CD4-positive, alpha-beta T cell treated with Interleukin-12 subunit alpha and Interleukin-12 subunit beta, for 1 hour (primary cell): ENCODE measurements around the gene RDH11.
"Not testable (repeated sequence)": the region's sequence is repeated elsewhere in the genome, so short reads cannot be mapped to it uniquely, and the experiment has no call there.

ENCODE experiments used
- DNase-seq: peaks from one replicate; pipeline ENCODE4 v3.0.0-alpha.2; 2020

Gene RDH11

GRCh38 chr14:67703997-67704396, 8.4 kb upstream of the RDH11 start:
- no peak for DNase-seq

DNA sequence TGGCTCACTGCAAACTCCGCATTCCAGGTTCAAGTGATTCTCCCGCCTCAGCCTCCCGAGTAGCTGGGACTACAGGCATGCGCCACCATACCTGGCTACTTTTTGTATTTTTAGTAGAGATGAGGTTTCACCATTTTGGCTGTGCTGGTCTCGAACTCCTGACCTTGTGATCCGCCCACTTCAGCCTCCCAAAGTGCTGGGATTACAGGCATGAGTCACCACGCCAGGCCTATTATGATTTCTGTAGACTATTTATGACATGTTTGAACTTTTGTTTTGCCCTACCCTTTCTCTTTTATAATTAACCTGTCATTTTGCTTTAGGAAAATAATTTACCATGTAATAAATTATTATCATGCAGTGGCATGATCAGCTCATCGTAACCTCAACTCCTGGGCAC, 5.9 kb upstream of the RDH11 start, which contains the start of gene RDH12:
Gene RDH12, plus strand, starts transcription at position 395 of the 400 bp plus-strand sequence. CDS start 20,757 bp downstream, outside the sequence.
- DNase-seq, result not testable (repeated sequence)

DNA sequence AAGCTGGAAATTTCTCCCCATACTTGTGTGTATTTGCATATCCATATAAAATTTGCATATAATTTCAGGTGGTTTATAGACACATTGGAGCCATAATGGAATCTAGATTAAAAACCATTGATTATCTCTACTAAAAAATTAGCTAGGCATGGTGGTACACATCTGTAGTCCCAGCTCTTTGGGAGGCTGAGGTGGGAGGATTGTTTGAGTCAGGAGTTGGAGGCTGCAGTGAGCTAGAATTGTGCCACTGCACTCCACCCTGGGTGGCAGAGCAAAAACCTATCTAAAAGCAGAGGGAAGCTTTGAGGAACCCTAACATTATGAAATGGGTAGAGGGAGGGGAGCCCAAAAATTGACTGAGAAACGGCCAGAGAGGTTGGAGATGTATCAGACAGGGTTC, 2.6 kb upstream of the RDH11 start:
- no peak for DNase-seq

DNA sequence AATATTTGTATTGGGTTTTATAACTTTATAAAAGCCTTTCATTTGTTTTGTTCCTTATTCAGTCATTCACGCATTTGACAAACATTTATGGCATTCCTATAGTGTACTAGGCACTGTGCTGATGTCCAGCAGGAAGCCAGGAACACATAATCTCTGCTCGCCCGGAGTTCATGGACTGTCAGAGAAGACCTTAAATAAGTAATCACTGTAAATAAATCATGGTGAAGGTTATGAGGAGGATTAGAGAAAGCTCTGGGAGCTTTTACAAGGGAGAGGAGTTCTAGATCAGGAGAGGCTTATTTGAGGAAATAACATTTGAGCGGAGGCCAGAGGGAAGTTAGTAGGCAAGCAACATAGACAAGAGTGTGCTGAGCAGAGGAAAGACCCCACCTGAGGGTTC, 1.4 kb upstream of the RDH11 start:
- no peak for DNase-seq

DNA sequence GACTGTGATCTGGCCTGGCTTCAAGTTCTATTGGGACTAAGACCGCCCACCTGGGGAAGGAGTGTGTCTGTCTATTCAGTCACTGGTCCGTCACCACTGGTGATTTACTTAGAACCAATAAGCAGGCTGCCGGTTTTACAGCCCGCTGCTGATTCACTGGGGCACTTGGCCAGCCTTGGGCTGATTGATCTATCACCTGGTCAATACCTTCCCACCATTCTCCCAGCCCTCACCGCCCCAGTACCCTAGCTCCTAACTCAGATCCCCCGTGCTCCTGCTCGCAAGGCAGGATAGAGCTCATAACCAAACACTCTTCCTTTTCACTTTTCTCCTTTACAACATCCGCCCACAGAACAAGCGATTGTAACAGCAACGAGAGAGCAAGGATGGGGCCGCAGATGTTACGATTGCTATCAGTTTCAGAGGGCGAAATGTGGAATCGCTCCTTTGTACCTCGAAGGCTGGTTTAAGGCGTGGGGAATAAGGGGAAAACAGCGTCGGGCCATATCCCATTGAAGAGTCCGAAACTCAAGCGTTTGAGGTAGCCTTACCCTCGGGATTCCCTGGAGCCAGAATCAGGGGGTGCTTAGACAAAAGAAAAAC, 672 bp downstream of the RDH11 start:
- peak; percentile 76 for DNase-seq

- no peak for DNase-seq
Measured at GRCh38 chr14:67690011-67690410, 5.6 kb downstream of the RDH11 start.

- no peak for DNase-seq
Measured at GRCh38 chr14:67683842-67684241, 11.7 kb downstream of the RDH11 start.

DNA sequence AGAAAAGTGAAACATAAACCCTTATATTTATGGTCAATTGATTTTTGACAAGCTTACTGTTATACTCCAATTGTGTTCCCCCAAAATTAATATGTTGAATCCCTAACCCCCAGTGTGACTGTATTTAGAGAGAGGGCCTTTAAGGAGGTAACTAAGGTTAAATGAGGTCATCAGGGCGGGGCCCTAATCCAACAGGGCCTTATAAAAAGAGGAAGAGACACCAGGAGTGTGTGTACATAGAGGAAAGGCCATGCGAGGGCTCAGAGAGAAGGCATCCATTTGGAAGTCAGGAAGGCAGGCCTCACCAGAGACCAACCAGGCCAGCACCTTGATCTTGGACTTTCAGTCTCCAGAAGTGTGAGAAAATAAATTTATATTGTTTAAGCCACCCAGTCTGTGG, 14.6 kb downstream of the RDH11 start:
- no peak for DNase-seq

- DNase-seq, result no peak
Measured at GRCh38 chr14:67680121-67680602, 15.4 kb downstream of the RDH11 start.

- DNase-seq, result no peak
Measured at GRCh38 chr14:67679006-67679405, 16.6 kb downstream of the RDH11 start.

DNA sequence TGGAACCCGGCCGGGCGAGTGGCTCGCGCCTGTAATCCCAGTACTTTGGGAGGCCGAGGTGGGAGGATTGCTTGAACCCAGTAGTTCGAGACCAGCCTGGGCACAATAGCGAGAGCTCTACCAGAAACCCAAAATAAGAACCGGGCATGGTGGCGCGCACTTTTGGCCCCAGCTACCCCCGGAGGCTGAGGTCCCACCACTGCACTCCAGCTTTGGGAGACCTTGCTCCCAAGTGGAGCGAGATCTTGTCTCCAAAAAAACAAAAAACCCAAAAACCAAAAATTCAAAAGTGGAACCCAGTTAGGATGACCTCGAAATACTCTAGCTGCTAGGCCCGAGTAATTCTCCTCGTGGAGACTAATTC, 20.4 kb downstream of the RDH11 start:
- DNase-seq, result no peak

DNA sequence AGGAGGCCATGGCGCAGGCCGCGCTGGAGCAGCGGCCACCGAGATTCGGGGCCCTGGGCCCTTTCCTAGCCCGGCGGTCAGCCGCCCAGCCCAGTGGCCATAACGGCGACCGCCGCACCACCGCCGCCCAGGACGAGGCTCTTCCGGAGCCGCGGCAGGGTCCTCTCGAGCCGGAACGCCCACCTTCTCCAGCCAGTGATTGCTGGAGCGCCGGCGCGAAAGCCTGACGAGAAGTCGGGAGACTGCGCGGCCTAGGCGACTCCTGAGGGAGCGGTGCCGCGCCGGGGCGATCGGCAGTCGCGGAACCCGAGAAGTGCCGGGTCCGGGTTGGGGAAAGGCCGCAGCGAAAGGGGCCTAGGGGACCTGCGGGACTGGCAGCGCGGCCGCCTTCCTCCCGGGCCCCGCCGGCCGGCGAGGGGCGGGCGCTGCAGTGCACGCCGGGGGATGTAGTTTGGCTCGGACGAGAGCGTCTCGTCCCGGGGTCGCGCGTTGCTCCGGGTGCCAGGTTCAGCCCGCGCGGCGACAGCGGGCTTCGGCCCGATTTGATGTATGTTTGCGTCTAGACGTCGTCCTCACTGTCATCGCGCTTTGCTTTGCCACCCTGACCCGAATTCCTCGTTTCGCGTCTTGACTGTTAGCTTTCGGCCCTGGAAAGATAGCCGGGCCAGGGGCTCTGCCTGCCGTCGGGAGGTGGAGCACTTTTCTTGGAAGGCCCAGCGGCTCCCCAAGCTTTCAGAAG, 20.9 kb downstream of the RDH11 start, which contains the start of gene VTI1B:
Gene VTI1B, minus strand, starts transcription at position 153 of the 739 bp plus-strand sequence. Its CDS starts 143 bp downstream, at position 10.
- DNase-seq, result peak; percentile 81

DNA sequence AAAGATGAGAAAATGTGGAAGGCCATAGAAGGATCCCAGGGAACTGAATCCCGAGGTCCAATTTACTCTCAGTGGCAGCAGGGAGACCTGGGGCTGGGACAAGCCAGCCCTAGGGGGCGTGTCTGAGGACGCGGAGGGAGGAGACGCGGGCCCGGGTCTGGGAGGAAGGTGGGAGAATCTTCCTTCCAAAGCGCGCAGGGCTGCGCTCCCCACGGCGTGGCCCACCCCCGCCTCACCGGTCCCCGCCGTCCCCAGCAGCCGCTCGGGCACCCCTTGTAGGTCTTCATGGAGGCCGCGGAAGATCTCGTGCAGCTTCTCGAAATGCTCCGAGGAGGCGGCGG, 21.5 kb downstream of the RDH11 start:
- DNase-seq, result peak; percentile 54

- DNase-seq, result no peak
Measured at GRCh38 chr14:67673451-67673850, 22.1 kb downstream of the RDH11 start.

GRCh38 chr14:67668559-67668958, 27.0 kb downstream of the RDH11 start:
- DNase-seq, result peak; percentile 40

- peak; percentile 66 for DNase-seq
Measured at GRCh38 chr14:67666750-67667449, 28.7 kb downstream of the RDH11 start.

DNA sequence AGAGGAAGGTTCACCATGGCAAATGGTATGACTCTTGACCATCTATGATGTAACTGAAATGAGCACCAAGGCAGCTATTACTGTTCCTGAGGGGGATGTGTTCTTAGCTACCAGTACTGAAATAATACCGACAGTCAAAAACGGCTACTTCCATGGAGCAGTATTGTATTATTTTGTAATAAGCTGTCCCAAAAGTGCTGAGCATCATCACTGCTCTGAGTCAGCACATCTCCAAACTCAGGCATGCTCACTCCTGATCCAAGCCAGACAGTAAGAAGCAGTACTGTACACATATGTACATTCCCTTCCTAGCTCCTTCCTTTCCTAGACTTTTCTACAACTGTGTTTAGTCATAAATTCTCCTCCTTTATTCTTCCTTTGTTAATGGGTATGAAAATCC, 29.7 kb downstream of the RDH11 start:
- DNase-seq, result no peak

DNA sequence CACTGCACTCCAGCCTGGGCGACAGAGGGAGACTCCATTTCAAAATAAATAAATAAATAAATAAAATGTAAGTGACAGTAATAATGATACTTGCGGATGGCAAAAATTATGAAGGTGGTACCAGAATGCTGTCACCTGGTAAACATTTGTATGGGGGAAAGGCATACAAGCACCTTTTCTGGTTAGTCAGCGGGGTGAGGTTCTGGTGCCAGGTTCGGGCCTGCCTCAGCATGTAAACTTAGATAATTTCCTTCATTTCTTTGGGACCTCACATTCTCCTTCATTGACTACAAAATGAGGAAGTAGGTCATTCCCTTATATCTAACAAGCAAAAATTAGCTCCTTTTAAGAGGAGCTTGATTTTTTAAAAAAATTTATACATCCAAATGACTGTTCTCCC, 31.9 kb downstream of the RDH11 start:
- no peak for DNase-seq

GRCh38 chr14:67653651-67654280, 41.8 kb downstream of the RDH11 start:
- no peak for DNase-seq

DNA sequence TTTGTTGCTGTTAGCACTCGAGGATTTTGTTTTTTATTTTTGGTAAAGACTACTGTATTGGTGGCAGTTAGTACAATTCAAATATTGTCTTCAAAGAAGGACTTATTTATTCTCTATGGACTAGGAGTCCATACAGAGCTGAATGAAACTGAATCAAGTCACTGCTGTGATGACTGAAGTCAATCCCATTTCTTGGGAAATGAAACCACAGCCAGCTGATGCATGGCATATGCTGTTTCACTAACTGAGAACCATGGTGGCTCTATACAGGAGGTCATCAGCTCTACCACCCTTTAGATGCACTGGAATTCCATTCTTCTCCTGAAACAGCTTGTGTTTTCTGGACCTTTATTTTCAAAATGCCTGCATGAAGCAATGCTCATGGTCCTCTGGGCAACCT, 43.4 kb downstream of the RDH11 start:
- no peak for DNase-seq

- no peak for DNase-seq
Measured at GRCh38 chr14:67650694-67651093, 44.9 kb downstream of the RDH11 start.

DNA sequence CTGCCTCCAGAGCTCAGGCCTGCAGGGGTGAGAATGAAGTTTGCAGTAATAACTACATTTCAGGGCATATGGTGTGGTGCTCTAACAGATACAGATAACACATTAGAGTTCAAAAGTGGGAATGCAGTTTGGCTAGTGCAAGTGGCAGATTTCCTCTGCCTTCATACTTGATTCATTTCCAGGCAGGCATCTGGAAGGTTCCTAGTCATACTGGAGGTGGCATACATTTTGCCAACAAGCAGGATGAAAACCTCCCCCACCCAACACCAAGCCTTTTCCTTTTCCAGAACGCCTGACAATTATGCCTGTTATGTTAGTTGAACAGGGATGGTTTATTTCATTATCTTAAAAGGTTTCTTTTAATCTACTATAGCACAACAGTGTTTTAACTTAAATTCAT, 45.4 kb downstream of the RDH11 start:
- DNase-seq, result no peak

DNA sequence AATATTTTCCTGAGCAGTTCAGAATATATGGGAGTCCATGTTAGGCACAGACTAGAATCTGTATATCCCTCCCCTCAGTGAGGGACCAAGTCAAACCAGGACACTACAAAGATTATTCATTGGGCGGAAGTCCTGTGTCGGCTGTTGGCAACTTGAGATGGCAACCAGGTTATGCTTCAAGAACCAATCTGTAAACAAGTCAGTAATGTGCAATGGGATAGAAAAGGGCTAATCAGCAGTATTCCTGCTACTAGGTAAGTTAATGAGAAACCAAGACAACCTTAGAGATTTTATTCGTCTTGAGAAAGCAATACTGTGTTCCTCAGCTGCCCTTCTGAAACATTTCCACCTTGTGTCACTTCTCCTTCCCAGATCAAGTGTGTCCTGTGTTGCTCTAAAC, 49.4 kb downstream of the RDH11 start:
- no peak for DNase-seq

GRCh38 chr14:67645414-67645813, 50.1 kb downstream of the RDH11 start:
- no peak for DNase-seq
